Measurements from ENCODE around the gene TMEM164. TPM values are rescaled to one million over a fixed set of nuclear protein-coding genes. Genes with fewer than 3 reads are reported as not detected.

The TMEM164 gene
- total and polyA plus RNA-seq, 7 donors = 14.5 to 42.4 (median 31.7) TPM

DNA sequence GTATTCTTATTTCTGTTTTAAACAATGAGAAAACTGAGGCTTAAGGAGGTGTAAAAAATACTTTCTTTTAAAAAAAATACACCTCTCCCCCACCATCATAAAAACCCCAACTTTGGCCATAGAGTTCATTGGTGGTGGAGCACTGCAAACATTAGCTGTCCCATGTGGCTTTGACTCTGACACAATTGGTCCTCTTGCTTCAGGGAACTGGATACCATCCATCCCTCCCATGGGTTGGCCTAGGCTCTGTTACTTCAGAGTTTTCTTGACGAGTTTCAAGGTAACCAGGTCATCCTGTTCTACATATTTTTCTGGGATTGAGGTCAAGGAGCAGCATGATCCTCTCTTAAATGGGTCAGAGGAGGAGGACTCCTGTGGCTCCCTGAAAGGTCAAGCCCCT, 50.5 kb downstream of the TMEM164 start:
- Histone ChIP-seq H3K36me3 (ENCODE audit: insufficient read depth in 1 of 2, low read depth in 1 of 2) (no peaks in the 10 kb centered on the region), H3K27ac (no peak overlapping the region), H3K4me1 (peaks cover 6% of the 10 kb centered on the region), H3K4me3 (no peak overlapping the region), H3K27me3 (ENCODE audit: insufficient read depth in 3 of 3, low read length in 2 of 3) (no peaks in the 10 kb centered on the region), H3K9me3 (no peaks in the 10 kb centered on the region)
- 28 to 50% (median 34%) methylated on average over 1 of the region's 1 CpG for WGBS, 3 donors
- DNase-seq (no peak), ATAC-seq (peak in 2 of 4 donors; percentile 28 to 37)
- intact Hi-C loops (cut with DNase I) = no loop called here
- no peak for TF ChIP-seq CTCF (IDR thresholded peaks at IDR 0.05)

DNA sequence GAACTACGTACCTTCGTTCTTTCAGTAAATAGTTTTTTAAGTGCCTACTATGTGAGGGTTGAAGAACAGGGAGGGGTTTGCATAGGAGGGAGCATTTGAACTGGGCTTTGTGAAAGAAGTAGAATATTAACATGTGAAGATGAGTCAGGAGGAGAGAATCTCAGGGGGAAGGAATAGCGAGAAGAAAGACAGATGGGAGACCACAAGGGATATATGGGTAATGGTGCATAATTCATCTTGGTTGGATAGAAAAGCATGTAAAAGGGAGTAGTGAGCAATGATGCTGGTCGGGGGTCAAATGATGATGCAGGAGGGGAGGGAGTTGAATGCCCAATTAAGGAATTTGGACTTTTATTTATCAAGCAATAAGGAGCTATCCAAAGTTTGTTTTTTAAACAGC, 52.7 kb downstream of the TMEM164 start:
- no peak for TF ChIP-seq CTCF (IDR thresholded peaks at IDR 0.05)
- intact Hi-C loops (cut with DNase I) = no loop called here
- peak overlapping the region; percentile 65 for H3K27ac ChIP-seq

GRCh38 chrX:110056419-110056818, 53.5 kb downstream of the TMEM164 start:
- no peak for DNase-seq
- intact Hi-C loops (cut with DNase I) = no loop called here
- H3K4me3 ChIP-seq = no peak overlapping the region
- WGBS, 3 donors = 10 to 56% (median 42%) methylated on average over 1 of the region's 1 CpG
- H3K4me1 ChIP-seq = peaks cover 4% of the 10 kb centered on the region
- H3K9me3 ChIP-seq = no peaks in the 10 kb centered on the region
- no peak for TF ChIP-seq CTCF (IDR thresholded peaks at IDR 0.05)
- peak overlapping the region; percentile 65 for H3K27ac ChIP-seq
- ATAC-seq = peak; percentile 23 to 70 (median 52)
- H3K36me3 ChIP-seq (ENCODE audit: insufficient read depth in 1 of 2, low read depth in 1 of 2) = no peaks in the 10 kb centered on the region
- H3K27me3 ChIP-seq (ENCODE audit: insufficient read depth in 3 of 3, low read length in 2 of 3) = no peaks in the 10 kb centered on the region

More for the DNA sequence above, 52.7 kb downstream of the TMEM164 start:
- DNase-seq (no peak), ATAC-seq (no peak)
- Histone ChIP-seq H3K4me1 (no peaks in the 10 kb centered on the region), H3K9me3 (no peaks in the 10 kb centered on the region), H3K4me3 (no peak overlapping the region), H3K36me3 (ENCODE audit: insufficient read depth in 1 of 2, low read depth in 1 of 2) (no peaks in the 10 kb centered on the region), H3K27me3 (ENCODE audit: insufficient read depth in 3 of 3, low read length in 2 of 3) (no peaks in the 10 kb centered on the region)
- WGBS, 3 donors = 76 to 94% (median 93%) methylated on average over 4 of the region's 4 CpGs

GRCh38 chrX:110059410-110059809, 56.5 kb downstream of the TMEM164 start:
- no peak overlapping the region for H3K4me3 ChIP-seq
- peak; percentile 73 to 80 (median 76) for ATAC-seq
- H3K36me3 ChIP-seq (ENCODE audit: insufficient read depth in 1 of 2, low read depth in 1 of 2) = no peaks in the 10 kb centered on the region

More at GRCh38 chrX:110059410-110059809, 56.5 kb downstream of the TMEM164 start:
- peak overlapping the region; percentile 82 for H3K27ac ChIP-seq
- H3K27me3 ChIP-seq (ENCODE audit: insufficient read depth in 3 of 3, low read length in 2 of 3) = peaks cover 0 to 5% (median 0%) of the 10 kb centered on the region in 3 donors
- H3K4me1 ChIP-seq = peaks cover 8% of the 10 kb centered on the region
- no peak for TF ChIP-seq CTCF (IDR thresholded peaks at IDR 0.05)
- no peak for DNase-seq
- no peaks in the 10 kb centered on the region for H3K9me3 ChIP-seq
- 36 to 52% (median 36%) methylated on average over 3 of the region's 3 CpGs for WGBS, 3 donors
- intact Hi-C loops (cut with DNase I) = no loop called here
